Adrenal gland (tissue), 12 donors: Measurements from ENCODE around the gene CXCL3. TPM values are rescaled to one million over a fixed set of nuclear protein-coding genes. Genes with fewer than 3 reads are reported as not detected.

Source experiments
- DNase-seq, 7 donors: peaks; one replicate each; pipeline ENCODE4 v3.0.0-alpha.2; 2019 to 2020
- H3K27ac ChIP-seq, 5 donors: fragments of 200-600 bp; sonication (generic) in 4 of 5; 1 replicate in 3 of 5; 2 replicates in 2 of 5; pipeline versions ENCODE4 v1.5.1 to v1.8.0; 2016 to 2020; ENCODE audit warnings: mild to moderate bottlenecking in 1 of 5
- H3K27me3 ChIP-seq: fragments of 200-600 bp; 2 replicates; pipeline ENCODE4 v1.8.0; 2021
- H3K36me3 ChIP-seq, 2 donors: fragments of 200-600 bp; replicated peaks in 1 of 2; 1 replicate in 1 of 2; 2 replicates in 1 of 2; pipeline versions ENCODE4 v1.5.1 to v1.8.0; 2018 to 2022
- H3K4me1 ChIP-seq, 2 donors: fragments of 200-600 bp; replicated peaks in 1 of 2; 1 replicate in 1 of 2; 2 replicates in 1 of 2; pipeline versions ENCODE4 v1.5.1 to v1.8.0; 2018 to 2021
- H3K4me3 ChIP-seq, 4 donors: fragments of 200-600 bp; sonication (generic) in 3 of 4; one replicate each; pipeline ENCODE4 v1.5.1; 2016 to 2018
- H3K9me3 ChIP-seq, 3 donors: fragments of 200-600 bp; sonication (generic) in 1 of 3; replicated peaks in 1 of 3; 1 replicate in 2 of 3; 2 replicates in 1 of 3; pipeline versions ENCODE4 v1.5.1 to v1.8.0; 2016 to 2021
- POLR2A ChIP-seq, 2 donors: fragments of 450-650 bp; IDR thresholded peaks; one replicate each; pipeline ENCODE4 v1.6.1; 2017; ENCODE audit warnings: antibody characterized with exemption in 2 of 2, mild to moderate bottlenecking in 2 of 2, moderate library complexity in 1 of 2
- intact Hi-C, 2 donors: fragments of 100-400 bp; cut with DNase I; formaldehyde crosslinking; loops; one replicate each; pipeline versions ENCODE4 v1.14.1 to v1.15.0; 2022 to 2023
- polyA plus RNA-seq, 3 donors: library from polyadenylated mRNA; stranded (reverse); fragments of 200-250 nt in 2 of 3; fragments of 350-450 nt in 1 of 3; fragmentation: Illumina TruSeq in 1 of 3; extraction: RNeasy Lipid Tissue Mini Kit (QIAGEN cat#74804) in 1 of 3; gene quantifications; one replicate each; pipeline ENCODE4 v1.2.3, GENCODE V29; 2013 to 2014
- total RNA-seq, 9 donors: library from RNA; depleted of rRNA in 4 of 9; stranded (reverse); fragments of >200 nt in 4 of 9; fragments of 120-200 nt in 1 of 9; fragmentation: NEBNext Ultra II Directional in 1 of 9; extraction: Animal tissue kit (Norgen Biotek cat#: 25700) in 1 of 9; gene quantifications; one replicate each; pipeline versions ENCODE4 v1.1.0 to v1.2.4, GENCODE V29; 2013 to 2023
- TF ChIP-seq, protein P1 (sequence below), 6 experiments: fragments of 450-650 bp in 4 of 6; fragments of 200-600 bp in 2 of 6; sonication (generic) in 1 of 6; IDR thresholded peaks; 1 replicate in 5 of 6; 2 replicates in 1 of 6; pipeline versions ENCODE4 v1.5.1 to v1.8.0; 2016 to 2021; ENCODE audit warnings: antibody characterized with exemption in 6 of 6, mild to moderate bottlenecking in 2 of 6, moderate library complexity in 1 of 6
- donor health status: healthy with polysubstance abuse.
- donor health status: Bipolar disorder and iron deficiency.
- donor health status: DM: yes; HTN: yes; CAD: no.
- donor health status: DM: no; HTN: no; CAD: no.
- donor health status: DM: no; HTN: no; CAD: no.
- donor health status: DM: yes; HTN: yes; CAD: no.

CXCL3 gene
- total and polyA plus RNA-seq, 12 donors = 0.13 to 1.6 (median 0.42) TPM; not detected in 3

DNA sequence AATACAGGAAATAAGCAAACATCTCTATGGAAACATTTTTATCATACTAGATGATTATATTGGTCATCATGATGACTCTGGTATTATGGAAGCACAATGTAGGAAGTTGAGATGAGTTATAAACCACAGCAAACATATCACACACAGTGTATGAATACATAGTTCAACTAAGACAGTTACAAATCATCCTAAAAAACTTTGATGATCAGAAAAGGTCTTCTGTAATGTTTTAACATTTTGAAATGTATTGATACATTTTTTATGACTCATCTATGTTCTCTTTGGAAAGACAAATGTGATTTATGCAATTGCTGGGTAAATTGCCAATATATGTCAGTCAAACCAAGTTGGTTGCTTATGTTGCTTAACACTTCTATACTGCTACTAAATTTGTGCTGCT is 4.8 kb downstream of the CXCL3 start:
- H3K4me1 ChIP-seq = peaks cover 0 to 9% of the 10 kb centered on the region in 2 donors
- no peak for DNase-seq
- TF ChIP-seq, protein P1, sequence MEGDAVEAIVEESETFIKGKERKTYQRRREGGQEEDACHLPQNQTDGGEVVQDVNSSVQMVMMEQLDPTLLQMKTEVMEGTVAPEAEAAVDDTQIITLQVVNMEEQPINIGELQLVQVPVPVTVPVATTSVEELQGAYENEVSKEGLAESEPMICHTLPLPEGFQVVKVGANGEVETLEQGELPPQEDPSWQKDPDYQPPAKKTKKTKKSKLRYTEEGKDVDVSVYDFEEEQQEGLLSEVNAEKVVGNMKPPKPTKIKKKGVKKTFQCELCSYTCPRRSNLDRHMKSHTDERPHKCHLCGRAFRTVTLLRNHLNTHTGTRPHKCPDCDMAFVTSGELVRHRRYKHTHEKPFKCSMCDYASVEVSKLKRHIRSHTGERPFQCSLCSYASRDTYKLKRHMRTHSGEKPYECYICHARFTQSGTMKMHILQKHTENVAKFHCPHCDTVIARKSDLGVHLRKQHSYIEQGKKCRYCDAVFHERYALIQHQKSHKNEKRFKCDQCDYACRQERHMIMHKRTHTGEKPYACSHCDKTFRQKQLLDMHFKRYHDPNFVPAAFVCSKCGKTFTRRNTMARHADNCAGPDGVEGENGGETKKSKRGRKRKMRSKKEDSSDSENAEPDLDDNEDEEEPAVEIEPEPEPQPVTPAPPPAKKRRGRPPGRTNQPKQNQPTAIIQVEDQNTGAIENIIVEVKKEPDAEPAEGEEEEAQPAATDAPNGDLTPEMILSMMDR (IDR thresholded peaks at IDR 0.05) = no peak
- TF ChIP-seq POLR2A (IDR thresholded peaks at IDR 0.05) = no peak
- H3K27ac ChIP-seq = no peak overlapping the region
- H3K4me3 ChIP-seq = no peak overlapping the region
- no peaks in the 10 kb centered on the region for H3K9me3 ChIP-seq
- peaks cover 3% of the 10 kb centered on the region for H3K27me3 ChIP-seq
- intact Hi-C loops = no loop called here
- no peaks in the 10 kb centered on the region for H3K36me3 ChIP-seq

GRCh38 chr4:74032064-74032463 is 6.4 kb downstream of the CXCL3 start:
- H3K4me3 ChIP-seq = no peak overlapping the region
- DNase-seq = no peak
- TF ChIP-seq, protein P1 (IDR thresholded peaks at IDR 0.05) = no peak
- TF ChIP-seq POLR2A (IDR thresholded peaks at IDR 0.05) = no peak
- peaks cover 3% of the 10 kb centered on the region for H3K27me3 ChIP-seq
- no peak overlapping the region for H3K27ac ChIP-seq
- intact Hi-C loops = no loop called here
- H3K36me3 ChIP-seq = no peaks in the 10 kb centered on the region
- H3K9me3 ChIP-seq = no peaks in the 10 kb centered on the region
- H3K4me1 ChIP-seq = no peaks in the 10 kb centered on the region

DNA sequence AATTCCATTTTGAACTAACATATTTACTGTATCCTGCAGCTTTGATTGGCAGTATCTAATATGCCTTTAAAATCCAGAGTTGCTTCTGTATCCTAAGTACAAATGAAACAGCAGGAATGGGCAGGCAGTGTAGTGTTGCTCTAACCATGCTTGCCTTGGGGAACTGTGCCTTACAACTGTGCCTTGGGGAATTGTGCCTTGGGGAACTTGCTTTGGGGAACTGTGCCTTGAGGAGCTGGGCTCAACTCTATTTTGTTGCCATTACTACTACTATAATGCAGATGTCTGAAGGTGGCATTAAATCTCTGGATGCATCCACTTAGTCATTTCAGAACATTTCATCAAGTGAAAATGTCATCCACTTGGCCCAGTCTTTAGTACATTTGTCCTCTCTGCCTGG is 6.9 kb downstream of the CXCL3 start:
- H3K36me3 ChIP-seq = no peaks in the 10 kb centered on the region
- no peak overlapping the region for H3K4me3 ChIP-seq
- no peaks in the 10 kb centered on the region for H3K4me1 ChIP-seq
- TF ChIP-seq, protein P1 (IDR thresholded peaks at IDR 0.05) = no peak
- TF ChIP-seq POLR2A (IDR thresholded peaks at IDR 0.05) = no peak
- no peaks in the 10 kb centered on the region for H3K9me3 ChIP-seq
- DNase-seq = no peak
- no peak overlapping the region for H3K27ac ChIP-seq
- peaks cover 3% of the 10 kb centered on the region for H3K27me3 ChIP-seq
- intact Hi-C loops = no loop called here

DNA sequence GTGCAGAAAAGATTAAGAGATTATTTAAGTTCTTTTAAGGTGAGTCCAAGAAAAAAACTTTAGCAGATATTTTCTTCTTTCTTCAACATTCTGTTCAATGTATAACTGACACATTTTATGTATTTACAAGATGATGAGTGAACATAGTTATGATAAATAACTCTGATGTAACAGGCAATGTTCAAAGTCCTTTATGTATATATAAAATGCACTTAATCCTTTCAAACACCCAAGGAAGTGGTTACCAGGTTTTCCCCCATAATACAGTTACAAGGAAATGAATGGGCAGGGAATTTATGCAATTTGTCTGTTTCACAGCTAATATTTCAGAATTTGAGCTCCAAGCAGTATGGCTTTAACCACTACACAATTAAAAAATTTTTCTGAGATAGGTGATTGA is 8.2 kb downstream of the CXCL3 start:
- H3K4me1 ChIP-seq = no peaks in the 10 kb centered on the region
- peaks cover 3% of the 10 kb centered on the region for H3K27me3 ChIP-seq
- no peaks in the 10 kb centered on the region for H3K36me3 ChIP-seq
- intact Hi-C loops = no loop called here
- no peak overlapping the region for H3K4me3 ChIP-seq
- TF ChIP-seq POLR2A (IDR thresholded peaks at IDR 0.05) = no peak
- TF ChIP-seq, protein P1 (IDR thresholded peaks at IDR 0.05) = no peak
- DNase-seq = no peak
- H3K27ac ChIP-seq = no peak overlapping the region
- H3K9me3 ChIP-seq = no peaks in the 10 kb centered on the region
